GM12872 (cell line): ENCODE results near the gene ATN1.

ENCODE experiments used
- CTCF ChIP-seq: IDR thresholded peaks from 3 replicates; pipeline ENCODE4 v1.5.1; 2011; ENCODE audit warnings: low read depth, mild to moderate bottlenecking, low read length, moderate library complexity; ENCODE audit not compliant: insufficient read depth

Gene ATN1

GRCh38 chr12:6937481-6938352, 10.0 kb downstream of the ATN1 start:
- peak; percentile 96 for TF ChIP-seq CTCF

DNA sequence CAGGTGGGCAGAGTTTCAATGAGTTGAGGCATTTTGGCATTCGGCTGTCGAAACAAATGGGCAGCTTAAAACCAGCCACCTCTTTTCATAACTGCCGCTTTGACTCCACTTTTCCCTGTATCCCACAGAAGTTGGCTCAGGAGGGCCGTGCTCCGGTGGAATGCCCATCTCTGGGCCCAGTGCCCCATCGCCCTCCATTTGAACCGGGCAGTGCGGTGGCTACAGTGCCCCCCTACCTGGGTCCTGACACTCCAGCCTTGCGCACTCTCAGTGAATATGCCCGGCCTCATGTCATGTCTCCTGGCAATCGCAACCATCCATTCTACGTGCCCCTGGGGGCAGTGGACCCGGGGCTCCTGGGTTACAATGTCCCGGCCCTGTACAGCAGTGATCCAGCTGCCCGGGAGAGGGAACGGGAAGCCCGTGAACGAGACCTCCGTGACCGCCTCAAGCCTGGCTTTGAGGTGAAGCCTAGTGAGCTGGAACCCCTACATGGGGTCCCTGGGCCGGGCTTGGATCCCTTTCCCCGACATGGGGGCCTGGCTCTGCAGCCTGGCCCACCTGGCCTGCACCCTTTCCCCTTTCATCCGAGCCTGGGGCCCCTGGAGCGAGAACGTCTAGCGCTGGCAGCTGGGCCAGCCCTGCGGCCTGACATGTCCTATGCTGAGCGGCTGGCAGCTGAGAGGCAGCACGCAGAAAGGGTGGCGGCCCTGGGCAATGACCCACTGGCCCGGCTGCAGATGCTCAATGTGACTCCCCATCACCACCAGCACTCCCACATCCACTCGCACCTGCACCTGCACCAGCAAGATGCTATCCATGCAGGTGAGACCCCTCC, 10.8 kb downstream of the ATN1 start:
- TF ChIP-seq CTCF, result no peak

- TF ChIP-seq CTCF, result no peak
Observed at GRCh38 chr12:6939191-6939540, 11.4 kb downstream of the ATN1 start.

DNA sequence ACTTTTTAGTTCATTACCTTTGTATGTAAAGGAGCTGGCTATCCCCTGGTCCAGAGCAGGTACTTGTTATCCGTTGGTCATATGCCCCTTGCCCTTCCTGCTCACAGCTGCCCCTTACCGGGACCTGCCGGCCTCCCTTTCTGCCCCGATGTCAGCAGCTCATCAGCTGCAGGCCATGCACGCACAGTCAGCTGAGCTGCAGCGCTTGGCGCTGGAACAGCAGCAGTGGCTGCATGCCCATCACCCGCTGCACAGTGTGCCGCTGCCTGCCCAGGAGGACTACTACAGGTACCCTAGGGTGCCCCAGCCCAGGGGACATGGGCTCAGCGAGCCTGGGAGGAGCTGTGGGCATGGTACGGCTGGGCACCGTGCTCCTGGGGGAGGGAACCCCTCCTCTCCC, 13.5 kb downstream of the ATN1 start:
- TF ChIP-seq CTCF, result no peak

- no peak for TF ChIP-seq CTCF
Observed at GRCh38 chr12:6941782-6942181, 14.0 kb downstream of the ATN1 start.

GRCh38 chr12:6942331-6942665, 14.5 kb downstream of the ATN1 start:
- TF ChIP-seq CTCF, result no peak

DNA sequence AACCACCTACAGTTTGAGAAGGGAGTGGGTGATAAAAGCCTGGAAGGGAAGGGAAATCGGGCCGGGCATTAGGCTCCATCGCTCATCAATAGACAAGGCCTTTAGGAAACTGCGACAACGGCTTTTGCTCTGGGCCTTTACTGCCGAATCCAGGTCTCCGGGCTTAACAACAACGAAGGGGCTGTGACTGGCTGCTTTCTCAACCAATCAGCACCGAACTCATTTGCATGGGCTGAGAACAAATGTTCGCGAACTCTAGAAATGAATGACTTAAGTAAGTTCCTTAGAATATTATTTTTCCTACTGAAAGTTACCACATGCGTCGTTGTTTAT, 15.6 kb downstream of the ATN1 start:
- no peak for TF ChIP-seq CTCF
